ENCODE measurements around the gene PSMD7. TPM values are rescaled to one million over a fixed set of nuclear protein-coding genes. Genes with fewer than 3 reads are reported as not detected.

PSMD7 gene
- total and polyA plus RNA-seq, 10 of the 15 experiments (the other 5 are each of a cell fraction or from before 2014, with no cell fraction given), result 64.3 to 199 (median 100) TPM

- TF ChIP-seq JUND (IDR thresholded peaks at IDR 0.05; ENCODE audit: low read depth, low read length), result no peak
- no peak for TF ChIP-seq ASH2L (IDR thresholded peaks at IDR 0.05; ENCODE audit: borderline replicate concordance, low read depth)
- TF ChIP-seq ETV6 (conservative IDR thresholded peaks at IDR 0.05 in 1 of 2, IDR thresholded peaks at IDR 0.05 in 1 of 2; ENCODE audit: borderline replicate concordance in 1 of 2, low read depth in 1 of 2), result no peak
- TF ChIP-seq MEF2A (IDR thresholded peaks at IDR 0.05; ENCODE audit: insufficient read depth, low read depth, low read length), result no peak
- no peak for TF ChIP-seq DPF2 (IDR thresholded peaks at IDR 0.05)
- TF ChIP-seq NFIC (IDR thresholded peaks at IDR 0.05; ENCODE audit: low read depth, low read length), result no peak
- TF ChIP-seq CHD2 (IDR thresholded peaks at IDR 0.05; ENCODE audit: borderline replicate concordance, low read depth, low read length), result no peak
- no peak for TF ChIP-seq EGR1 (IDR thresholded peaks at IDR 0.05; ENCODE audit: borderline replicate concordance in 1 of 2, low read depth in 2 of 2, low read length in 2 of 2)
Observed at GRCh38 chr16:74275711-74276110, 20.9 kb upstream of the PSMD7 start (continued).

DNA sequence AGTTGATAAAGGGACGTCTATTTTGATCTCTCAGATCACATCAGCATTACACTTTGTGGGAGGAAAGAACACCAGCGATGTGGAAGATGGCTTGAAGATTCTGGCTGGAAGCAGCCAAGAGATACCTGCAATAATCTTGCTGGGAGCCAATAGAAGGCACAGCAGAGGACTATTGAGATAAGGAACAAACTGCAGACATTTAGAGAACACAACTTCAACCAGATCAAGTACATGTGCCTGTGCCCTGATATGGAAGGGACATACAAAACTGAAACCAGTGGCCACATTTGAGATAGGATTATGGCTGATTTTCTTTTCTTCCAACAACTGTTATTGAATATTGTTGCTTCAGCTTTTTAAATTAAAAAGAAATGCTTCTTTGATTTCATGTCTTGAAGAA is 18.6 kb upstream of the PSMD7 start:
- WGBS (ENCODE audit: insufficient coverage, insufficient replicate concordance, low lambda C conversion rate, missing lambda C conversion rate), result 40% methylated on average over 2 of the region's 2 CpGs
- no peaks in the 10 kb centered on the region for H3K4me1 ChIP-seq (ENCODE audit: control insufficient read depth, insufficient read depth, low read length)
- H3K79me2 ChIP-seq (ENCODE audit: control insufficient read depth, insufficient read depth, low read length), result no peaks in the 10 kb centered on the region
- ChIA-PET POLR2A (no interaction called here), RAD21 (ENCODE audit: unreplicated experiment) (no interaction called here), CTCF (interaction anchor here (1.8 kb wide), 1 partner anchor 12 kb away, joined by 4 read pairs; no protein-coding TSS in a partner anchor), SMC1A (ENCODE audit: uncharacterized antibody, unreplicated experiment) (no interaction called here)
- DNase-seq (ENCODE audit: low read depth, low spot score) (no peak), ATAC-seq (no peak), FAIRE-seq (no peak)
- H3K9ac ChIP-seq (ENCODE audit: control insufficient read depth, insufficient read depth, low read length), result no peak overlapping the region
- no peaks in the 10 kb centered on the region for H3K9me3 ChIP-seq (replicated peaks; ENCODE audit: control insufficient read depth, insufficient read depth, low read length)
- H4K20me1 ChIP-seq (ENCODE audit: control insufficient read depth, insufficient read depth), result no peaks in the 10 kb centered on the region
- intact Hi-C loops (cut with micrococcal nuclease; ENCODE audit: unreplicated experiment) (loop anchor here (10.0 kb wide), 1 partner anchor 213 kb away; no protein-coding TSS in a partner anchor), in situ Hi-C loops (cut with MboI) (no loop called here)
- H3K27ac ChIP-seq (ENCODE audit: control insufficient read depth, insufficient read depth), result no peak overlapping the region
- H3K4me3 ChIP-seq, result no peak overlapping the region
- H3K4me2 ChIP-seq (ENCODE audit: control insufficient read depth, insufficient read depth), result no peak overlapping the region
- no peak overlapping the region for H2AFZ ChIP-seq (ENCODE audit: control insufficient read depth, low read depth, low read length)
- no TSS peak for BruUV-seq (replicated peaks)
- no peaks in the 10 kb centered on the region; a peak in 1 of 4 replicates for H3K36me3 ChIP-seq (ENCODE audit: control insufficient read depth in 2 of 2, insufficient read depth in 2 of 2, low read length in 1 of 2)
- H3K27me3 ChIP-seq (replicated peaks in 1 of 2; ENCODE audit: control insufficient read depth in 2 of 2, insufficient read depth in 2 of 2, low read length in 1 of 2), result no peaks in the 10 kb centered on the region
- TF ChIP-seq MTA3 (IDR thresholded peaks at IDR 0.05; ENCODE audit: borderline replicate concordance, low read length) (no peak), CBX5 (IDR thresholded peaks at IDR 0.05; ENCODE audit: low read depth) (no peak), RB1 (IDR thresholded peaks at IDR 0.05; ENCODE audit: borderline replicate concordance) (no peak), MAX (IDR thresholded peaks at IDR 0.05; ENCODE audit: low read depth, low read length) (no peak), IRF3 (IDR thresholded peaks at IDR 0.05) (no peak), CBFB (IDR thresholded peaks at IDR 0.05; ENCODE audit: low read depth) (no peak), MXI1 (IDR thresholded peaks at IDR 0.05; ENCODE audit: low read depth, low read length) (no peak), EZH2 (IDR thresholded peaks at IDR 0.05; ENCODE audit: borderline replicate concordance, control insufficient read depth, low read depth, low read length) (no peak), STAT3 (IDR thresholded peaks at IDR 0.05; ENCODE audit: low read depth, low read length) (no peak), EP300 (IDR thresholded peaks at IDR 0.05; ENCODE audit: borderline replicate concordance in 1 of 2, control insufficient read depth in 1 of 2, low read depth in 2 of 2, low read length in 2 of 2) (no peak)
- TF ChIP-seq, protein P1, sequence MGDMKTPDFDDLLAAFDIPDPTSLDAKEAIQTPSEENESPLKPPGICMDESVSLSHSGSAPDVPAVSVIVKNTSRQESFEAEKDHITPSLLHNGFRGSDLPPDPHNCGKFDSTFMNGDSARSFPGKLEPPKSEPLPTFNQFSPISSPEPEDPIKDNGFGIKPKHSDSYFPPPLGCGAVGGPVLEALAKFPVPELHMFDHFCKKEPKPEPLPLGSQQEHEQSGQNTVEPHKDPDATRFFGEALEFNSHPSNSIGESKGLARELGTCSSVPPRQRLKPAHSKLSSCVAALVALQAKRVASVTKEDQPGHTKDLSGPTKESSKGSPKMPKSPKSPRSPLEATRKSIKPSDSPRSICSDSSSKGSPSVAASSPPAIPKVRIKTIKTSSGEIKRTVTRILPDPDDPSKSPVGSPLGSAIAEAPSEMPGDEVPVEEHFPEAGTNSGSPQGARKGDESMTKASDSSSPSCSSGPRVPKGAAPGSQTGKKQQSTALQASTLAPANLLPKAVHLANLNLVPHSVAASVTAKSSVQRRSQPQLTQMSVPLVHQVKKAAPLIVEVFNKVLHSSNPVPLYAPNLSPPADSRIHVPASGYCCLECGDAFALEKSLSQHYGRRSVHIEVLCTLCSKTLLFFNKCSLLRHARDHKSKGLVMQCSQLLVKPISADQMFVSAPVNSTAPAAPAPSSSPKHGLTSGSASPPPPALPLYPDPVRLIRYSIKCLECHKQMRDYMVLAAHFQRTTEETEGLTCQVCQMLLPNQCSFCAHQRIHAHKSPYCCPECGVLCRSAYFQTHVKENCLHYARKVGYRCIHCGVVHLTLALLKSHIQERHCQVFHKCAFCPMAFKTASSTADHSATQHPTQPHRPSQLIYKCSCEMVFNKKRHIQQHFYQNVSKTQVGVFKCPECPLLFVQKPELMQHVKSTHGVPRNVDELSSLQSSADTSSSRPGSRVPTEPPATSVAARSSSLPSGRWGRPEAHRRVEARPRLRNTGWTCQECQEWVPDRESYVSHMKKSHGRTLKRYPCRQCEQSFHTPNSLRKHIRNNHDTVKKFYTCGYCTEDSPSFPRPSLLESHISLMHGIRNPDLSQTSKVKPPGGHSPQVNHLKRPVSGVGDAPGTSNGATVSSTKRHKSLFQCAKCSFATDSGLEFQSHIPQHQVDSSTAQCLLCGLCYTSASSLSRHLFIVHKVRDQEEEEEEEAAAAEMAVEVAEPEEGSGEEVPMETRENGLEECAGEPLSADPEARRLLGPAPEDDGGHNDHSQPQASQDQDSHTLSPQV (IDR thresholded peaks at IDR 0.05), result no peak
